ENCODE data around the gene ADAMTS9.

The ADAMTS9 gene

DNA sequence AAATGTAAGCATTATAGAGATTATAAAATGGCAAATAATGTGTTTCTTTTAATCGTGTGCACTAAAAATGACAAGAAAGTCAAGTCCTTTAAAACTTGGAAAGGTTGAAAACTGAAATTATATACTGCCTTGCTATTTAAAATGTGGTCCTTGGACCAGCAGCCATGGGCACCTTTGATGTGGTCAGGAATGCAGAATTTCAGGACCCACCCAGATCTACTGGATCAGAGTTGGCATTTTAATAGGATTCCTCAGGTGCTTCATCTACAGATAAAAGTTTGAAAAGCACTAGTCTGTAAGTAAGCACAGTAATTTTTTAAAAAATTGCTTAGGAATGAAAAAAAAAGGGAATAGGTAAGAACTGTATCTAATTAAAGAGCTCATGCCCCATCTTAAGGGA lies 55.8 kb downstream of the ADAMTS9 start:
- Mint-ChIP-seq H3K4me3 (no peak overlapping the region), H3K36me3 (ENCODE audit: low read depth) (peaks cover 89% of the 10 kb centered on the region), H3K9me3 (no peaks in the 10 kb centered on the region), H3K27ac (no peak overlapping the region), H3K4me1 (peaks cover 16% of the 10 kb centered on the region), H3K27me3 (ENCODE audit: low read depth) (no peaks in the 10 kb centered on the region)
- TF ChIP-seq, protein P1, sequence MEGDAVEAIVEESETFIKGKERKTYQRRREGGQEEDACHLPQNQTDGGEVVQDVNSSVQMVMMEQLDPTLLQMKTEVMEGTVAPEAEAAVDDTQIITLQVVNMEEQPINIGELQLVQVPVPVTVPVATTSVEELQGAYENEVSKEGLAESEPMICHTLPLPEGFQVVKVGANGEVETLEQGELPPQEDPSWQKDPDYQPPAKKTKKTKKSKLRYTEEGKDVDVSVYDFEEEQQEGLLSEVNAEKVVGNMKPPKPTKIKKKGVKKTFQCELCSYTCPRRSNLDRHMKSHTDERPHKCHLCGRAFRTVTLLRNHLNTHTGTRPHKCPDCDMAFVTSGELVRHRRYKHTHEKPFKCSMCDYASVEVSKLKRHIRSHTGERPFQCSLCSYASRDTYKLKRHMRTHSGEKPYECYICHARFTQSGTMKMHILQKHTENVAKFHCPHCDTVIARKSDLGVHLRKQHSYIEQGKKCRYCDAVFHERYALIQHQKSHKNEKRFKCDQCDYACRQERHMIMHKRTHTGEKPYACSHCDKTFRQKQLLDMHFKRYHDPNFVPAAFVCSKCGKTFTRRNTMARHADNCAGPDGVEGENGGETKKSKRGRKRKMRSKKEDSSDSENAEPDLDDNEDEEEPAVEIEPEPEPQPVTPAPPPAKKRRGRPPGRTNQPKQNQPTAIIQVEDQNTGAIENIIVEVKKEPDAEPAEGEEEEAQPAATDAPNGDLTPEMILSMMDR (IDR thresholded peaks at IDR 0.05; ENCODE audit: unreplicated experiment in 3 of 3), result no peak

DNA sequence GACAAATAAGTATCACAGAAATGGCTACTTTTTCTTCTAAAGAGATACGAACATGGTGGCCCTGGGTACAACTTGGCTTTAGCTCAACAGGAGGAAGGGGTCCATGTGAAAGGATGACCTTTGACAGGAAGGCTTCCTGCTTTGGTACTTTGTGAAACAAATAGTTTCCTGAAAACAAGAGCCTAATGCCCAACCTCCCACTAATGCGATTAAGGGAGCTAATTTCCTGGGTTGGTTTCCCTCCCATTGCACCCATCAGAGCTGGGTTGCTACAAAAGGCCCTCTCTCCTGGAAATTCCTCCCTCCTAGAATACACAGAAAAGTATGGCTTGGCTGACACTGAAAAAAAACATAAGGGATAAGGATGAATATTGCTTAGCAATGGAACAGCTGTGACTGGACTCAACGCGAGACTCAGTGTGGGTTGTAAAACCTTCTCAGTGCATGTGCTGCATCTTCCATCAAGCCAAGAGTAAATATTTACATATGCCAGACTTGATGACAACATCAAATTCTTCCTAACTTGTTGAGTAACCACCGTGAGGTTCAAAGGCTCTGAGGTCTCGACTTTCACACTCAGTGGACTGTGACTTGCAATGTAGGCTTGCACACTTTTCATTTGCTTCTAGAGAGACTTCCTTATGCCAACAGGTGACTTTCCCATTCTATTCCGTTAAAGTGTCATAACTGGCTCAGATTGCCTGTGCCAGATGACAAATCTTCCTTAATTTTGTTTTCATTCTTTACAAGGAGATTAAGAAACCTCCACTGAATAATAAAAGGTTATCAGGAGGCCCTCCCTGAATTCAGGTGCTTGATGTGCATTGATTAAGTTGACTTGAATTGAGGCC lies 60.1 kb downstream of the ADAMTS9 start:
- Mint-ChIP-seq H3K36me3 (ENCODE audit: low read depth) (peaks cover 90% of the 10 kb centered on the region), H3K27ac (peak overlapping the region; percentile 50 to 96 (median 53)), H3K4me1 (peaks cover 26% of the 10 kb centered on the region), H3K9me3 (no peaks in the 10 kb centered on the region), H3K4me3 (no peak overlapping the region), H3K27me3 (ENCODE audit: low read depth) (no peaks in the 10 kb centered on the region)
- TF ChIP-seq, protein P1 (IDR thresholded peaks at IDR 0.05; ENCODE audit: unreplicated experiment in 3 of 3), result no peak

DNA sequence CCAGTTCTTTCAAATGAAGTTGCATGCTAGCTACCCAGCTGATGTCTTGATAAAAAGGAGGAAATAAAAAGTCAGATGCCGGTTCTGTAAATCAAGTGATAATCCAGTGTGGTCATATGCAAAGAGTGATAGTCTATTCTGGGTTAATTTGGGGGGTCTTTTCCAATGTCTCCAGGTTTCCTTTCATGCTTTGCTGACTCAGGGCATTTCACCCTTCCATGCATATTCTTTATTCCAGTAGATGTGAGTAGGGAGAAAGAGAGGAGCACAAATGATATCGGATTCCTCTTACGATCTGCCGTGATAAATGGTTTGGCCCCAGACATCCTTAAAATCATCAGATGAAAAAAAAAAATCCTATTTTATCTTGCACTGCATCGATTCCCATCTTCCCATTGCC lies 60.8 kb downstream of the ADAMTS9 start:
- TF ChIP-seq, protein P1 (IDR thresholded peaks at IDR 0.05; ENCODE audit: unreplicated experiment in 3 of 3), result no peak
- H3K36me3 Mint-ChIP-seq (ENCODE audit: low read depth), result peaks cover 91% of the 10 kb centered on the region
- peak overlapping the region in 2 of 3 experiments; percentile 53 to 96 for H3K27ac Mint-ChIP-seq
- peaks cover 26% of the 10 kb centered on the region for H3K4me1 Mint-ChIP-seq
- no peaks in the 10 kb centered on the region for H3K27me3 Mint-ChIP-seq (ENCODE audit: low read depth)
- no peaks in the 10 kb centered on the region for H3K9me3 Mint-ChIP-seq
- H3K4me3 Mint-ChIP-seq, result no peak overlapping the region

DNA sequence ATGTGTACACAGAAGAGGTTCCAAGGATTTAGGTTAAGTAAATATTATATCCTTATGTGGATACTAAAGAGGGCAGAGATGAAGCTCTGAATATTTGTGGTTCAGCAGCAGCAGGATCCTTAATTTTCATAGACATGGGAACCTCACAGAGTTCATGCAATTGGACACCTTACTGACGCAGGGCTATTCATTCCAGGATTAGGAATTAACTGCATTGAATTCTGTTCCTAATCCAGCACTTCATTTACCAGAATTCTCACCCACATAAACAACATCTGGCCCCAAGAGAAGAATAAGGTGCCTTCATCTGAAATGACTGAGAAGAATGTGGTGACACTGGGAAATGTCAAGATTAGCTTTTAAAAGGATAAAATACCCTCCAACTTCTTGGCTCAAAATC lies 62.4 kb downstream of the ADAMTS9 start:
- Mint-ChIP-seq H3K27ac (peak overlapping the region in 1 of 3 experiments; percentile 4), H3K9me3 (no peaks in the 10 kb centered on the region), H3K36me3 (ENCODE audit: low read depth) (peaks cover 90% of the 10 kb centered on the region), H3K27me3 (ENCODE audit: low read depth) (no peaks in the 10 kb centered on the region), H3K4me3 (no peak overlapping the region), H3K4me1 (peaks cover 26% of the 10 kb centered on the region)
- TF ChIP-seq, protein P1 (IDR thresholded peaks at IDR 0.05; ENCODE audit: unreplicated experiment in 3 of 3), result no peak

DNA sequence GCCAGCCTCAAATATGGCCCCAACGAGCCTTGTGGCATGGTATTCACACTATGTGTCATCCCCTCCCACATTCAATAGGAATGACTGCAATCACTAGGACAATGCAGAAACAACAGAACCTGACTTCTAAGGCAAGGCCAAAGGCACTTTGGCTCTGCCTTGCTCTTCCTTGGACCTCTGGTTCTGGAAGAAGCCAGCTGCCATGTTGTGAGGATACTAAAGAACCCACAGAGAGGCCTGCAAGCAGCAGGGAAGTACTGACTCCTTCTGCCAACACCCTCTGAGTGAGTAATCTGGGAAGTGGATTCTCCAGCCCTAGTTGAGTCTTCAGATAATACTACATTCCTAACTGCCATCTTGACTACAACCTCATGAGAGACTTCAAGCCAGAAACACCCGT lies 64.7 kb downstream of the ADAMTS9 start:
- H3K4me3 Mint-ChIP-seq, result no peak overlapping the region
- H3K9me3 Mint-ChIP-seq, result peaks cover 4% of the 10 kb centered on the region
- H3K4me1 Mint-ChIP-seq, result peaks cover 26% of the 10 kb centered on the region
- peaks cover 85% of the 10 kb centered on the region for H3K36me3 Mint-ChIP-seq (ENCODE audit: low read depth)
- TF ChIP-seq, protein P1 (IDR thresholded peaks at IDR 0.05; ENCODE audit: unreplicated experiment in 3 of 3), result no peak
- H3K27ac Mint-ChIP-seq, result no peak overlapping the region
- no peaks in the 10 kb centered on the region for H3K27me3 Mint-ChIP-seq (ENCODE audit: low read depth)

Measured in nephron (organoid).